ENCODE results near the gene DSTN. TPM values are rescaled to one million over a fixed set of nuclear protein-coding genes. Genes with fewer than 3 reads are reported as not detected.

Gene DSTN
- total RNA-seq, 1 donor = 20.2 TPM

- DNase-seq (ENCODE audit: low read depth in 2 of 3, low spot score in 2 of 3) = no peak
Observed at GRCh38 chr20:17543531-17544131, 26.2 kb upstream of the DSTN start.

GRCh38 chr20:17545127-17545526 lies 24.7 kb upstream of the DSTN start:
- DNase-seq (ENCODE audit: low read depth in 2 of 3, low spot score in 2 of 3) = no peak

GRCh38 chr20:17549131-17549530 lies 20.7 kb upstream of the DSTN start:
- no peak for DNase-seq (ENCODE audit: low read depth in 2 of 3, low spot score in 2 of 3)

GRCh38 chr20:17555106-17555505 lies 14.8 kb upstream of the DSTN start:
- no peak for DNase-seq (ENCODE audit: low read depth in 2 of 3, low spot score in 2 of 3)

GRCh38 chr20:17556837-17557674 lies 12.8 kb upstream of the DSTN start:
- no peak for DNase-seq (ENCODE audit: low read depth in 2 of 3, low spot score in 2 of 3)

- no peak for DNase-seq (ENCODE audit: low read depth in 2 of 3, low spot score in 2 of 3)
Observed at GRCh38 chr20:17557675-17558006, 12.2 kb upstream of the DSTN start.

- DNase-seq (ENCODE audit: low read depth in 2 of 3, low spot score in 2 of 3) = peak in 2 of 3 donors; percentile 56 to 70
Observed at GRCh38 chr20:17558154-17558940, 11.5 kb upstream of the DSTN start.

GRCh38 chr20:17558941-17559304 lies 11.0 kb upstream of the DSTN start:
- DNase-seq (ENCODE audit: low read depth in 2 of 3, low spot score in 2 of 3) = no peak

- DNase-seq (ENCODE audit: low read depth in 2 of 3, low spot score in 2 of 3) = no peak
Observed at GRCh38 chr20:17559338-17559737, 10.5 kb upstream of the DSTN start.

- DNase-seq (ENCODE audit: low read depth in 2 of 3, low spot score in 2 of 3) = no peak
Observed at GRCh38 chr20:17560344-17561074, 9.4 kb upstream of the DSTN start.

GRCh38 chr20:17562804-17563305 lies 7.0 kb upstream of the DSTN start:
- no peak for DNase-seq (ENCODE audit: low read depth in 2 of 3, low spot score in 2 of 3)

- no peak for DNase-seq (ENCODE audit: low read depth in 2 of 3, low spot score in 2 of 3)
Observed at GRCh38 chr20:17565169-17565845, 4.6 kb upstream of the DSTN start.

GRCh38 chr20:17566345-17566744 lies 3.5 kb upstream of the DSTN start:
- DNase-seq (ENCODE audit: low read depth in 2 of 3, low spot score in 2 of 3) = no peak

GRCh38 chr20:17568045-17568788 lies 1.7 kb upstream of the DSTN start:
- DNase-seq (ENCODE audit: low read depth in 2 of 3, low spot score in 2 of 3) = no peak

- DNase-seq (ENCODE audit: low read depth in 2 of 3, low spot score in 2 of 3) = peak in 1 of 3 donors; percentile 13
Observed at GRCh38 chr20:17568972-17569521, 828 bp upstream of the DSTN start.

GRCh38 chr20:17570347-17571152 lies 675 bp downstream of the DSTN start:
- peak in 2 of 3 donors; percentile 32 to 43 for DNase-seq (ENCODE audit: low read depth in 2 of 3, low spot score in 2 of 3)

GRCh38 chr20:17571153-17571527 lies 1.3 kb downstream of the DSTN start:
- DNase-seq (ENCODE audit: low read depth in 2 of 3, low spot score in 2 of 3) = peak in 2 of 3 donors; percentile 14 to 31

- DNase-seq (ENCODE audit: low read depth in 2 of 3, low spot score in 2 of 3) = no peak
Observed at GRCh38 chr20:17572034-17572638, 2.3 kb downstream of the DSTN start.

Measured in hematopoietic multipotent progenitor cell (in vitro differentiated cells).